Tibial artery (tissue), 4 donors: ENCODE results near the gene OTOF.

Source experiments
- DNase-seq, 2 donors: peaks; one replicate each; pipeline ENCODE4 v3.0.0-alpha.2; 2019
- H3K27ac ChIP-seq, 2 donors: fragments of 200-600 bp; sonication (generic) in 1 of 2; 1 replicate in 1 of 2; 2 replicates in 1 of 2; pipeline ENCODE4 v1.5.1; 2018 to 2019; ENCODE audit warnings: mild to moderate bottlenecking in 1 of 2
- H3K27me3 ChIP-seq, 2 donors: fragments of 200-600 bp; sonication (generic) in 1 of 2; one replicate each; pipeline versions ENCODE4 v1.5.1 to v1.6.0; 2016 to 2019
- H3K36me3 ChIP-seq, 3 donors: fragments of 200-600 bp; sonication (generic) in 2 of 3; one replicate each; pipeline ENCODE4 v1.5.1; 2016 to 2019; ENCODE audit warnings: mild to moderate bottlenecking in 2 of 3
- H3K4me1 ChIP-seq, 4 donors: fragments of 200-600 bp; sonication (generic) in 2 of 4; 1 replicate in 3 of 4; 2 replicates in 1 of 4; pipeline ENCODE4 v1.5.1; 2016 to 2019
- H3K4me3 ChIP-seq, 2 donors: fragments of 200-600 bp; sonication (generic) in 1 of 2; 1 replicate in 1 of 2; 2 replicates in 1 of 2; pipeline ENCODE4 v1.5.1; 2018 to 2019; ENCODE audit warnings: mild to moderate bottlenecking in 2 of 2
- H3K9me3 ChIP-seq, 3 donors: fragments of 200-600 bp; sonication (generic) in 1 of 3; one replicate each; pipeline ENCODE4 v1.5.1; 2016 to 2019
- CTCF ChIP-seq, 2 experiments: fragments of 200-600 bp in 1 of 2; fragments of 450-650 bp in 1 of 2; IDR thresholded peaks; one replicate each; pipeline ENCODE4 v1.5.1; 2017 to 2019; ENCODE audit warnings: antibody characterized with exemption in 2 of 2, mild to moderate bottlenecking in 1 of 2, moderate library complexity in 1 of 2
- intact Hi-C: fragments of 100-400 bp; cut with DNase I; formaldehyde crosslinking; loops from one replicate; pipeline ENCODE4 v1.15.0; 2023; ENCODE audit warnings: low total_unique reads

Gene OTOF

GRCh38 chr2:26463244-26464192, 14.4 kb downstream of the OTOF start:
- no peak for TF ChIP-seq CTCF (IDR thresholded peaks at IDR 0.05)
- intact Hi-C loops, result no loop called here
- Histone ChIP-seq H3K27me3 (peaks cover 0 to 2% of the 10 kb centered on the region in 2 donors), H3K36me3 (no peaks in the 10 kb centered on the region), H3K9me3 (no peaks in the 10 kb centered on the region), H3K4me3 (no peak overlapping the region), H3K4me1 (peaks cover 0 to 7% (median 0%) of the 10 kb centered on the region in 4 donors), H3K27ac (no peak overlapping the region)
- peak in 1 of 2 donors; percentile 63 for DNase-seq

GRCh38 chr2:26462511-26463243, 15.2 kb downstream of the OTOF start:
- no peak for TF ChIP-seq CTCF (IDR thresholded peaks at IDR 0.05)
- Histone ChIP-seq H3K27me3 (peaks cover 0 to 2% of the 10 kb centered on the region in 2 donors), H3K36me3 (no peaks in the 10 kb centered on the region), H3K9me3 (no peaks in the 10 kb centered on the region), H3K27ac (no peak overlapping the region), H3K4me1 (peaks cover 0 to 7% (median 0%) of the 10 kb centered on the region in 4 donors), H3K4me3 (no peak overlapping the region)
- peak; percentile 33 to 52 for DNase-seq
- intact Hi-C loops, result no loop called here

- DNase-seq, result peak in 1 of 2 donors; percentile 46
- intact Hi-C loops, result no loop called here
- no peak for TF ChIP-seq CTCF (IDR thresholded peaks at IDR 0.05)
- peaks cover 0 to 2% of the 10 kb centered on the region in 2 donors for H3K27me3 ChIP-seq
- peaks cover 0 to 7% (median 0%) of the 10 kb centered on the region in 4 donors for H3K4me1 ChIP-seq
- H3K4me3 ChIP-seq, result no peak overlapping the region
- H3K36me3 ChIP-seq, result no peaks in the 10 kb centered on the region
- no peaks in the 10 kb centered on the region for H3K9me3 ChIP-seq
- no peak overlapping the region for H3K27ac ChIP-seq
Measured at GRCh38 chr2:26462100-26462499, 15.8 kb downstream of the OTOF start.

GRCh38 chr2:26461601-26462023, 16.3 kb downstream of the OTOF start:
- Histone ChIP-seq H3K36me3 (no peaks in the 10 kb centered on the region), H3K27ac (no peak overlapping the region), H3K9me3 (no peaks in the 10 kb centered on the region), H3K27me3 (peaks cover 0 to 2% of the 10 kb centered on the region in 2 donors), H3K4me3 (no peak overlapping the region), H3K4me1 (peaks cover 0 to 7% (median 0%) of the 10 kb centered on the region in 4 donors)
- intact Hi-C loops, result no loop called here
- peak in 1 of 2 donors; percentile 58 for DNase-seq
- TF ChIP-seq CTCF (IDR thresholded peaks at IDR 0.05), result no peak

GRCh38 chr2:26460613-26461031, 17.3 kb downstream of the OTOF start:
- intact Hi-C loops, result no loop called here
- Histone ChIP-seq H3K9me3 (no peaks in the 10 kb centered on the region), H3K27ac (no peak overlapping the region), H3K4me1 (peaks cover 0 to 7% (median 0%) of the 10 kb centered on the region in 4 donors), H3K36me3 (no peaks in the 10 kb centered on the region), H3K4me3 (no peak overlapping the region), H3K27me3 (peaks cover 0 to 2% of the 10 kb centered on the region in 2 donors)
- DNase-seq, result peak in 1 of 2 donors; percentile 53
- TF ChIP-seq CTCF (IDR thresholded peaks at IDR 0.05), result no peak
